HG03025 (cell line): Measurements from ENCODE around the gene OR10G8.

Source experiments
- ATAC-seq: cut with Tn5 transposase; IDR thresholded peaks from one replicate; pipeline ENCODE4 v1.9.1; 2021; ENCODE audit warnings: mild to moderate bottlenecking, moderate library complexity; ENCODE audit not compliant: unreplicated experiment, low FRiP score

Gene OR10G8

DNA sequence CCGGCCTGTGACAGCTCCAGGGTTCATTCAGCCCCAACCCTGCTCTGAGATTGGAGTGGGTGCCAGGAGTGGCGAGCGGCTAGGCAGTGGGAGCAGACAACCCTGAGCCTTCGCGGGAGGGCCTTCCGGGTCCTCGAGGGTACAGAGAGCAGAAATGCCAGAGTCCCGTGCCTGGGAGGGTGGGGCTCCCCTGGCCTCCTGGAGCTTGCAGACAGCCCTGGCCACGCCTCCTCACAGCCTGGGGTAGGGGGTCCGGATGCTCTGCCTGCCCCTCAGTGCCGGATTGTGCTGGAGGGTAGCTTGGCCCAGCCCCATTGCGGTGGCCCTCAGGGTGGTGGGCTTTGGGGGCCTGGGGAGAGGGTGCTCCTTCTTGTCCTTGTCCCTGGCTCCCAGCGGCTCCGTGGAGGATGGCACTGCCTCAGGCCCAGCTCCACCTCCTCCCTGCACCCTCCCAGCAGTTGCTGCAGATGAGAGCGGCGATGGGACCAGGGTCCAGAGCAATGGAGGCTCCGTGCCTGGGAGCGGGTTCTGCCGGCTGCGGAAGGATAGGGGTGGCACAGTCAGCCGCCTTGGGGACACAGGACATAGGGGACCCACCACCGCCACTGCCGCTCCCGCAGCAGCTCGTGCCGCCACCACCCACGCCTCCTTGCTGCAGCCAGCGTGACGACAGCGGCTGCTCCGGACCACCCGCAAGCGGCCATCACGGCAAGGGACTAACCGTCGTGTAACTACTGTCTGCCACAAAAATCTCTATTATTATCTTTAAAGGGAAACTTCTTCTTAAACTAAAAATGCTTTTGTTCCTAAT, 49.4 kb downstream of the OR10G8 start:
- peak; percentile 53 for ATAC-seq

DNA sequence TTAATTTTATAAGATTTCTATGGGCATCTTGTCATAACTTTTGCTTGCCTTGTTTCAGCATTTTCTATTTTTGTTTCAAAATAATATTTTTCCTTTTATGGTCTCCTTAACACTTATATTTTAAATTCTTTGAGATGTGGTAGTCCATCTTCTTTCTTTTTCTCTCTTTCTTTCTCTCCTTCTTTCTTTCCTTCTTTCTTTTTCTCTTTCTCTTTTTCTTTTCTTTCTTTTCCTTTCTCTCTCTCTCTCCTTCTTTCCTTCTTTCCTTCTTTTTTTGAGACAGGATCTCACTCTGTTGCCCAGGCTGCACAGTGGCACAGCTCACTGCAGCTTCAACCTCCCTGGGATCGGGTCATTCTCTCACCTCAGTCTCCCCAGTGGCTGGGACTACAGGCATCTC, 50.7 kb downstream of the OR10G8 start:
- no peak for ATAC-seq

DNA sequence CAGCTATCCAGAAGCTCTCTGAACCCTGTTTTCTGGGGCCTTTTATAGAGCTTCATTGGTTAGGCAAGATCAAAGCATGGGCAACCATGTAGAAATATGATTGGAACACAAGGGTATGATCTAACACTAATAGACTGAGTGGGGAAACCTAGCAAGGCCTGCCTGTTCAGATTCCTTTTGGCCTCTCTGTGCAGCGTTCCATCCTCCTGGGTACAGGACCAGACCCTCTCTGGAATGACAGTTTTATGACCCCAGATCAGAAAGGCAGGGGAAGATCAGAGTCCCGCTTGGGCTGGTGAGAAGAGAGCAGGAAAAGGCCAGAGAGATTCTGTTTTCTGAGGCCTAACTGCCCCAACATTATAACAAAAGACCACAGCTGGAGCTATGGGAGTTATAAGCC, 52.0 kb downstream of the OR10G8 start:
- no peak for ATAC-seq

DNA sequence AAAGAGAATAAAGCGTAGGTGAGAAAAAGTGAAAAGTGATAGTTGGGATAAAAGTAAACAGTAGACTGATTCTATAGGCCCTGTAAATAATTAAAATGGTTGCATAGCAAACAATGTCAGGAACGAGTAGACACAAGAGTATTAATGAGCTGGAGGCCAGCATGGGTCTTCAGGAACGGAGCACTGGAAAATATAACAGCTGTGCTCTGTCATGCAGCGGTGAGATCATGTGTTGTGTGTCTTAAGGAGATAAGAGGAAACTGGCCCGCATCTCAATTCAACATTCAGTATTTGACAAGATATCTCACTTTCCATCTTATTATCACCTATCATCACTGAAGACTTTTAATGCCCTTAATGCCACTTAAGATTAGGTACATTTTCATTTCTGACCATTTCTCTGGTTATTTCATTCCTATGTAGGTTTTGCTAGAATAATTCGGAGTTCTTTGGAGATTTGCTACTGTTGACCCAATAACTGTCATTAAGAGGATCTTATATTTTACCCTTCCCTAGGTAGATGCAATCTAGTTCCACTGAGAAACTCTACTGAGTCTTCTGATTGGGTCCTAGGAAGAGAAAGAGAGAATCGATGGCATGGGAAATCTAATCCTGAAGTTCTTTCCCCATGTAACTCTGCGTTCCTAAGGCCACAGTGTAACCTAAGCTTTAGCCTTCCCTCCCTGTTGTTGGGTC, 53.2 kb downstream of the OR10G8 start:
- no peak for ATAC-seq
